ENCODE measurements around the gene MOB3B. TPM values are rescaled to one million over a fixed set of nuclear protein-coding genes. Genes with fewer than 3 reads are reported as not detected.

The MOB3B gene
- total and polyA plus RNA-seq, 10 of the 15 experiments (the other 5 are each of a cell fraction or from before 2014, with no cell fraction given): 0.44 to 2.7 (median 0.91) TPM

DNA sequence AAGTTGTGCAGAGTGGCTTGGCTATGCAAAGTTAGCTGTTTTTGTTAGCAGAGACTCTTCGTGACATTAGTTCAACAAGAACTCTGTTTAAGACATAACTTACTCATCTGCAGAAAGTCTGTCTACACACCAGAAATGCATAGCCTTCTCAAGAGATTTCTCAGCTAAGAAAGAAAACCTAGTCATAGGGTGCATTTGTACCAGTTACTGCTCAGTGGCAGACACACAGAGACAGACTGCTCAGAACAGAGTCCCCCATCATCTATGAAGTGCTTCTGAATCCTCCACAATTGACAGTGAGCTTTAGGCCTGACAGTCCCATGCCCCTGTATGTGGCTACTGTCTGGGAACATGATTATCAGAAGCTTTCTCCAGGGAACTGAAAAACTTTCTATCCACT, 61.6 kb downstream of the MOB3B start (continued):
- no peak for TF ChIP-seq HDAC6 (IDR thresholded peaks at IDR 0.05; ENCODE audit: unreplicated experiment)

DNA sequence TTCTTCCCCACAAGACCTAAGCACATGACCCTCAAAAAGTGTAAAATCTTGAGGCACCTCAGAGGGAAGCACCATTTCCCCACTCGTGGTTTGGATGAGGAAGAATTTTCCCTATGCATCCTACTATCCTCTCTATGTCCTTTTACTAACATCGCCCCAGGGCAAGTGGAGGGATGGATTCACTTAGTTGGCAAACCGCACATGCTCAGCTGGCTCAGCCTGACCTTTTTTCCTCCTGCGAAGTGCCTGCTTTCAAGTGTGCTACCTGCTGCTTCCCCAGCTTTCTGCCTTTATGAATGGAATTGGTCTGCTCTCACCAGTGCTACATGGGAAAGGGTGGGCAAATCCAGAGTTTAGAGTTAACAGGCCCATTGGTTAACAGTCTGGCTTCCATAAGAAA, 62.1 kb downstream of the MOB3B start:
- ChIA-PET SMC1A (ENCODE audit: uncharacterized antibody, unreplicated experiment) (interaction anchor here (0.6 to 1.3 kb wide), 3 partner anchors 20 to 62 kb away, joined by 3 read pairs; partner anchors contain the start of gene MOB3B), RAD21 (ENCODE audit: unreplicated experiment) (no interaction called here), POLR2A (no interaction called here), CTCF (no interaction called here)
- TF ChIP-seq RUNX3 (IDR thresholded peaks at IDR 0.05; ENCODE audit: low read length) (no peak), LARP7 (IDR thresholded peaks at IDR 0.05) (no peak), CHD1 (IDR thresholded peaks at IDR 0.05; ENCODE audit: low read depth, low read length) (no peak), ZNF217 (IDR thresholded peaks at IDR 0.05) (no peak), TAF1 (IDR thresholded peaks at IDR 0.05; ENCODE audit: borderline replicate concordance, low read depth, low read length) (no peak), GATAD2B (conservative IDR thresholded peaks at IDR 0.05; ENCODE audit: low read depth) (no peak), CBX5 (IDR thresholded peaks at IDR 0.05; ENCODE audit: low read depth) (no peak), RELA (IDR thresholded peaks at IDR 0.05; ENCODE audit: borderline replicate concordance, partially characterized antibody) (no peak), FOXM1 (IDR thresholded peaks at IDR 0.05; ENCODE audit: low read depth, low read length) (no peak), ZNF207 (IDR thresholded peaks at IDR 0.05; ENCODE audit: borderline replicate concordance) (no peak), JUNB (IDR thresholded peaks at IDR 0.05) (no peak), MYB (IDR thresholded peaks at IDR 0.05; ENCODE audit: borderline replicate concordance, low read depth, low read length) (no peak), MTA3 (IDR thresholded peaks at IDR 0.05; ENCODE audit: borderline replicate concordance, low read length) (no peak)
- TF ChIP-seq, protein P1, sequence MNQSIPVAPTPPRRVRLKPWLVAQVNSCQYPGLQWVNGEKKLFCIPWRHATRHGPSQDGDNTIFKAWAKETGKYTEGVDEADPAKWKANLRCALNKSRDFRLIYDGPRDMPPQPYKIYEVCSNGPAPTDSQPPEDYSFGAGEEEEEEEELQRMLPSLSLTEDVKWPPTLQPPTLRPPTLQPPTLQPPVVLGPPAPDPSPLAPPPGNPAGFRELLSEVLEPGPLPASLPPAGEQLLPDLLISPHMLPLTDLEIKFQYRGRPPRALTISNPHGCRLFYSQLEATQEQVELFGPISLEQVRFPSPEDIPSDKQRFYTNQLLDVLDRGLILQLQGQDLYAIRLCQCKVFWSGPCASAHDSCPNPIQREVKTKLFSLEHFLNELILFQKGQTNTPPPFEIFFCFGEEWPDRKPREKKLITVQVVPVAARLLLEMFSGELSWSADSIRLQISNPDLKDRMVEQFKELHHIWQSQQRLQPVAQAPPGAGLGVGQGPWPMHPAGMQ (IDR thresholded peaks at IDR 0.05; ENCODE audit: borderline replicate concordance): no peak
- TF ChIP-seq, protein P2, sequence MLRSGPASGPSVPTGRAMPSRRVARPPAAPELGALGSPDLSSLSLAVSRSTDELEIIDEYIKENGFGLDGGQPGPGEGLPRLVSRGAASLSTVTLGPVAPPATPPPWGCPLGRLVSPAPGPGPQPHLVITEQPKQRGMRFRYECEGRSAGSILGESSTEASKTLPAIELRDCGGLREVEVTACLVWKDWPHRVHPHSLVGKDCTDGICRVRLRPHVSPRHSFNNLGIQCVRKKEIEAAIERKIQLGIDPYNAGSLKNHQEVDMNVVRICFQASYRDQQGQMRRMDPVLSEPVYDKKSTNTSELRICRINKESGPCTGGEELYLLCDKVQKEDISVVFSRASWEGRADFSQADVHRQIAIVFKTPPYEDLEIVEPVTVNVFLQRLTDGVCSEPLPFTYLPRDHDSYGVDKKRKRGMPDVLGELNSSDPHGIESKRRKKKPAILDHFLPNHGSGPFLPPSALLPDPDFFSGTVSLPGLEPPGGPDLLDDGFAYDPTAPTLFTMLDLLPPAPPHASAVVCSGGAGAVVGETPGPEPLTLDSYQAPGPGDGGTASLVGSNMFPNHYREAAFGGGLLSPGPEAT (IDR thresholded peaks at IDR 0.05; ENCODE audit: low read depth): no peak
- TF ChIP-seq, protein P3, sequence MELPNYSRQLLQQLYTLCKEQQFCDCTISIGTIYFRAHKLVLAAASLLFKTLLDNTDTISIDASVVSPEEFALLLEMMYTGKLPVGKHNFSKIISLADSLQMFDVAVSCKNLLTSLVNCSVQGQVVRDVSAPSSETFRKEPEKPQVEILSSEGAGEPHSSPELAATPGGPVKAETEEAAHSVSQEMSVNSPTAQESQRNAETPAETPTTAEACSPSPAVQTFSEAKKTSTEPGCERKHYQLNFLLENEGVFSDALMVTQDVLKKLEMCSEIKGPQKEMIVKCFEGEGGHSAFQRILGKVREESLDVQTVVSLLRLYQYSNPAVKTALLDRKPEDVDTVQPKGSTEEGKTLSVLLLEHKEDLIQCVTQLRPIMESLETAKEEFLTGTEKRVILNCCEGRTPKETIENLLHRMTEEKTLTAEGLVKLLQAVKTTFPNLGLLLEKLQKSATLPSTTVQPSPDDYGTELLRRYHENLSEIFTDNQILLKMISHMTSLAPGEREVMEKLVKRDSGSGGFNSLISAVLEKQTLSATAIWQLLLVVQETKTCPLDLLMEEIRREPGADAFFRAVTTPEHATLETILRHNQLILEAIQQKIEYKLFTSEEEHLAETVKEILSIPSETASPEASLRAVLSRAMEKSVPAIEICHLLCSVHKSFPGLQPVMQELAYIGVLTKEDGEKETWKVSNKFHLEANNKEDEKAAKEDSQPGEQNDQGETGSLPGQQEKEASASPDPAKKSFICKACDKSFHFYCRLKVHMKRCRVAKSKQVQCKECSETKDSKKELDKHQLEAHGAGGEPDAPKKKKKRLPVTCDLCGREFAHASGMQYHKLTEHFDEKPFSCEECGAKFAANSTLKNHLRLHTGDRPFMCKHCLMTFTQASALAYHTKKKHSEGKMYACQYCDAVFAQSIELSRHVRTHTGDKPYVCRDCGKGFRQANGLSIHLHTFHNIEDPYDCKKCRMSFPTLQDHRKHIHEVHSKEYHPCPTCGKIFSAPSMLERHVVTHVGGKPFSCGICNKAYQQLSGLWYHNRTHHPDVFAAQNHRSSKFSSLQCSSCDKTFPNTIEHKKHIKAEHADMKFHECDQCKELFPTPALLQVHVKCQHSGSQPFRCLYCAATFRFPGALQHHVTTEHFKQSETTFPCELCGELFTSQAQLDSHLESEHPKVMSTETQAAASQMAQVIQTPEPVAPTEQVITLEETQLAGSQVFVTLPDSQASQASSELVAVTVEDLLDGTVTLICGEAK (IDR thresholded peaks at IDR 0.05; ENCODE audit: borderline replicate concordance): no peak
- in situ Hi-C loops (cut with MboI): no loop called here
- Histone ChIP-seq H3K9ac (ENCODE audit: control insufficient read depth, insufficient read depth, low read length) (no peak overlapping the region), H3K4me1 (ENCODE audit: control insufficient read depth, insufficient read depth, low read length) (no peaks in the 10 kb centered on the region), H3K79me2 (ENCODE audit: control insufficient read depth, insufficient read depth, low read length) (no peaks in the 10 kb centered on the region), H3K9me3 (replicated peaks; ENCODE audit: control insufficient read depth, insufficient read depth, low read length) (no peaks in the 10 kb centered on the region), H2AFZ (ENCODE audit: control insufficient read depth, low read depth, low read length) (no peak overlapping the region), H3K27ac (ENCODE audit: control insufficient read depth, insufficient read depth) (no peak overlapping the region), H3K36me3 (ENCODE audit: control insufficient read depth in 2 of 2, insufficient read depth in 2 of 2, low read length in 1 of 2) (no peaks in the 10 kb centered on the region), H3K4me2 (ENCODE audit: control insufficient read depth, insufficient read depth) (no peak overlapping the region), H3K27me3 (replicated peaks in 1 of 2; ENCODE audit: control insufficient read depth in 2 of 2, insufficient read depth in 2 of 2, low read length in 1 of 2) (no peaks in the 10 kb centered on the region), H4K20me1 (ENCODE audit: control insufficient read depth, insufficient read depth) (no peaks in the 10 kb centered on the region), H3K4me3 (no peak overlapping the region)
- intact Hi-C loops (cut with micrococcal nuclease; ENCODE audit: unreplicated experiment): no loop called here
- DNase-seq (ENCODE audit: low read depth, low spot score): no peak
- 71% methylated on average over 4 of the region's 4 CpGs for whole genome bisulfite sequencing (ENCODE audit: insufficient coverage, insufficient replicate concordance, low lambda C conversion rate, missing lambda C conversion rate)
- BruUV-seq (replicated peaks): no TSS peak
- no peak for FAIRE-seq
- ATAC-seq: no peak

Data from GM12878 (cell line).